Esophagus muscularis mucosa (tissue), 3 donors: ENCODE data around the gene SRPK3.
"Not testable (repeated sequence)": the region's sequence is repeated elsewhere in the genome, so short reads cannot be mapped to it uniquely, and the experiment has no call there.

ENCODE experiments used
- CTCF ChIP-seq, 3 experiments: fragments of 200-600 bp in 2 of 3; fragments of 450-650 bp in 1 of 3; sonication (generic) in 2 of 3; IDR thresholded peaks; one replicate each; pipeline ENCODE4 v1.5.1; 2017 to 2019; ENCODE audit warnings: antibody characterized with exemption in 3 of 3, mild to moderate bottlenecking in 2 of 3, moderate library complexity in 1 of 3
- EP300 ChIP-seq: sonication (generic); formaldehyde crosslinking; IDR thresholded peaks from one replicate; pipeline ENCODE4 v1.6.1; 2017; ENCODE audit warnings: antibody characterized with exemption

- TF ChIP-seq CTCF (IDR thresholded peaks at IDR 0.05); EP300: not testable (repeated sequence)
Observed at GRCh38 chrX:153742111-153742510, 38.7 kb upstream of the SRPK3 start.
